ENCODE data around the gene CLIP1.
A peak's percentile ranks its signal among the peaks of the same experiment; 100 is the strongest.
"Not testable (repeated sequence)": the region's sequence is repeated elsewhere in the genome, so short reads cannot be mapped to it uniquely, and the experiment has no call there.

The CLIP1 gene

GRCh38 chr12:122429043-122429442 lies 6.6 kb upstream of the CLIP1 start:
- not testable (repeated sequence) for DNase-seq

GRCh38 chr12:122427403-122427802 lies 4.9 kb upstream of the CLIP1 start:
- no peak for DNase-seq

DNA sequence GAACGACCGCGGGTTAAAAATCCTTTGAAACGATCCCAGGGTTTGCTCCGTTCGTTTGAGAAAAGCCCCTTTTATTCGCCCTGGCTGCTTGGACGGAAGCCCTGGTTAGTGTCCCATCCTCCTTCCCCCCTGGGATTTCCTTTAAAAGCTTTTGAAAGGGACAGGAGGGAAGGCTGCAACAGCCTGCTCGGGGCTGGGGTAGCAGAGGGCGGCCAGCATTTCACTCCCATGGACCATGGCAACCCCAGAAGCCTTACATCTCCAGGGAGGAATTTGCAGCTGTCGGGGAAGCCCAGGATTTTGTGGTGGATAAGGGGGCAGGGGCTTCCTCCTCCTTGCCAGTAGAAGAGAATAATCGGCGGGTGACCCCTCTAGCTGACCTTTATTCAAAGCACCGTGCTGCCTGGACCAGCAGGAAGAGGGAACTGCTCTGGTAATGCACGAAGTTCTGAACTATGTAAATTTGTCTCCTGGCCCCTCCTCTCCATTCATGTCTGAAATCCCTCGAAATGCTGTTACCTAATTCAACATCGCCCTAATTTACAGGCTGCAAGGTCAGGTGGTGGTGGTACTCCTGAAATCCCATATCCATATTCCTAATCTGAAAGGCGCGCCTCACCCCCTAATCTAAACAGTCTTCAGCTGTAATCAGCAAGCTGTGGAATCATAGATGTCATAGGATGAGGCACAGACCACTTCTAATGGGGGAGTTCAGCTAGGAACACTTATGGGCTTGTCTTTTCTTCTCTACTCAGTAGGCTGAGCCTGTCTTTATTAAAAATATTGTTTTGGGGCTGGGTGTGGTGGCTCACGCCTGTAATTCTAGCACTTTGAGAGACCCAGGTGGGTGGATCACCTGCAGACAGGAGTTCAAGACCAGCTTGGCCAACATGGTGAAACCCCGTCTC lies 1.0 kb upstream of the CLIP1 start:
- peak; percentile 39 to 49 for DNase-seq

DNA sequence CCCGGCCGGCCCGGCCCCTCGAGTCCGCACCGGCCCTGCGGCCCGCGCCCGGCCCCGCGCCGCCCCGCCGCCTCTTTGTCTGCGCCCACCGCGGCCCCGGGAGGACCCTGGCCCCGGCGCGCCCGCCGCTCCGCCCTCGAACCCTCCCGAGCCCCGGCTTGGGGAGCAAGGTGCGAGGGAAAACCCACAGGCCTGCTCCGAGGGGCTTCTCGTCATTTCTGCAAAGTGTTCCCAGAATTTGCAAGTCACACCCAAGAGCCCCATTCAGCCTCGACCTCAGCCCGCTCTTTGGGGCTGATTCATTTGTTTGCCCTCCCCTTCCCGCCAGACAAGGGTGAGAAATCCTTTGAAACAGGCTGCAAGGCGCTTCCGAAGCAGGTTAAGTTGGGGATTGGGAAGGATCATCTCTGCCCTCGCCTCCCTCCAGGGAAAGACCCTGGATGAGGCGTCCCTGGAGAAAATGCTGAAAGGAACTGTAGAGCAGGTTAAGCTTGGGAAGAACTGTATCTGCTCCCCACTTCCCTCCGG lies 325 bp upstream of the CLIP1 start:
- peak in 1 of 2 donors; percentile 21 for DNase-seq

GRCh38 chr12:122421187-122421820 lies 1.2 kb downstream of the CLIP1 start:
- peak; percentile 55 to 64 for DNase-seq

- no peak for DNase-seq
Measured at GRCh38 chr12:122420471-122421162, 1.9 kb downstream of the CLIP1 start.

GRCh38 chr12:122419094-122419493 lies 3.4 kb downstream of the CLIP1 start:
- not testable (repeated sequence) for DNase-seq

DNA sequence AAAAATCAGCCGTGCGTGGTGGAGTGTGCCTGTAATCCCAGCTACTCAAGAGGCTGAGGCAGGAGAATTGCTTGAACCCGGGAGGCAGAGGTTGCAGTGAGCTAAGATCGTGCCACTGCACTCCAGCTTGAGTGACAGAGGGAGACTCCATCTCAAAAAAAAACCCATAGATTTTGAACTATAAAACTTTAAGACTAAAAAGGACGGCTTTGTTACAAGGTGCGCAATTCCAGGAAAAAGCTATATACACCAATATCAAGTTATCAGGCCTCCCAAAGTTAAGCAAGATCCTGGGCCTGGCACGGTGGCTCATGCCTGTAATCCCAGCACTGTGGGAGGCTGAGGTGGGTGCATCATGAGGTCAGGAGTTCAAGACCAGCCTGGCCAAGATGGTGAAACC lies 6.8 kb downstream of the CLIP1 start:
- not testable (repeated sequence) for DNase-seq

DNA sequence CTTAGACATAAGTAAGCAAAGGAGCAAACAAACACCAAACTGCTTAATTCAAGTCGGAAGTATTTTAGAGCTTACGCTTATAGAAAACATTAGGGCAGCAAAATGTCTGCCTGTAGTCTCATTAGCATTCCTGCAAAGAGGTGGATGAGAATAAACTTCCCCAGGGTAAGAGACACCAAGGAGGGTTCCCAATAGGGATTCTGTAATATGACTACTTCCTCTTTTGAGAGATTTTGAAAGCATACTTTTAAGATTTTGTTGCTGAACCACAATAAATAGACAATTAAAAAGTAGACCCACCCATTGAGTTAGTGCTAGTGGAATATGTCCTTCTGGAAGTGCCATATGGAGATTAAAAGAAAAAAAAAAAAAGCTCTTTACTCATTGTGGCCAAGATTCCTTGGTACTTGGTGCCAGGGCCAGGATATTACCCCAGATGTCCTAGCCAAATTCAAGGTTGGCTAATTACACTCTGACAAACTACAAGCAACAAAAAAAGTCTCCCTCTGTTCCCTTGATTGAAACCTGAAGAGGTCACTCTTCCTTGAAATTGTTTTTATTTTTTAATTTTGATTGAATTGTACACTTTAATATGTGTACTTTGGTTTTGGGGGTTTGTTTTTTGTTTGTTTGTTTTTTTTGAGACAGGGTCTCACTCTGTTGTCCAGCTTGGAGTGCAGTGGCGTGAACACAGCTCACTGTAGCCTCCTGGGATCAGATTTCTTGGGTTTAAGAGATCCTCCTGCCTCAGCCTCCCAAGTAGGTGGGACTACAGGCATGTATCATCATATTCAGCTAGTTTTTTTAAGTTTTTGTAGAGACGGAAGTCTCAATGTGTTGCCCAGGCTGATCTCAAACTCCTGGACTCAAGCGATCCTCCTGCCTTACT lies 8.7 kb downstream of the CLIP1 start:
- peak; percentile 50 to 59 for DNase-seq

DNA sequence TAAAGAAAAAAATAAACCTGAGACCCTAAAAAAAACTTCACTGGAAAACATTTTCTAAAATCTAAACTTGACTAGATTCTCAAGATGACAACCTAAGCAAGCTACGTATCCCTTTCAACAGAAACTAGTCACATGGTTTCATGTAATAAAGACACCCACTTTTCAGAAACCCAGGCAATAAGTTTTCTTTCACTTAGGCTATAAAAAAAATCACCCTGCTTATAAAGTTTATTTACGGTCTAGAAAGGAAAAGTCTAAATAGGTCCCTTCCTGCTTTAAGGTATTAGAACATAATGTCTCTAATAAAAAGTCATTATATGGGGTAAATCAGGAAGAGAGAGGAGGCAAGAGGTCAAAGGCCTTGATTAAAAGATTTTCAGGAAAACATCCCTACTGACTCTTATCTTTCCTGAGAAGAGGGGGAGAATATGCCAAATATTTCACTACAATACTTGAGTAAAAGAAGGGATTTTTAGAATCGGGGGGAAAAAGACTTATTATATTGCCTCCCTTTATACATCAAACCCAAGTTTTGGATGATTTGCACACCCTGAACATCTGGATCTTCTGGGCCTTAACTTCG lies 9.5 kb downstream of the CLIP1 start:
- DNase-seq, result peak in 1 of 2 donors; percentile 26

DNA sequence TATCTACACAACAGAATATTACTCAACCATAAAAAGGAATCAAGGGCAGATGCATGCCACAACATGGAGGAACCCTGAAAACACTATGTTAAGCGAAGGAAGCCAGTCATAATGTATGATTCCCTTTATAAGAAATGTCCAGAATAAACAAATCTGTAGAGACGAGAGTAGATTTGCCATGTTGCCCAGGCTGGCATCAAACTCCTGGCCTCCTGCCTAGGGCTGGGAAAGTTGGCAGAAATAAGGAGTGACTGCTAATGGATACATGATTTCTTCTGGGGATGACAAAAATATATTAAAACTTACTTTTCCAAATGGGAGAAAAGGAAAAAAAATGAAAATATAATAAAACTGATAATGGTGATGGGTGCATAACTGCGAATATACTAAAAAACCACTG lies 10.9 kb downstream of the CLIP1 start:
- no peak for DNase-seq

- DNase-seq, result no peak
Measured at GRCh38 chr12:122407208-122407607, 15.3 kb downstream of the CLIP1 start.

- DNase-seq, result no peak
Measured at GRCh38 chr12:122406701-122407164, 15.7 kb downstream of the CLIP1 start.

DNA sequence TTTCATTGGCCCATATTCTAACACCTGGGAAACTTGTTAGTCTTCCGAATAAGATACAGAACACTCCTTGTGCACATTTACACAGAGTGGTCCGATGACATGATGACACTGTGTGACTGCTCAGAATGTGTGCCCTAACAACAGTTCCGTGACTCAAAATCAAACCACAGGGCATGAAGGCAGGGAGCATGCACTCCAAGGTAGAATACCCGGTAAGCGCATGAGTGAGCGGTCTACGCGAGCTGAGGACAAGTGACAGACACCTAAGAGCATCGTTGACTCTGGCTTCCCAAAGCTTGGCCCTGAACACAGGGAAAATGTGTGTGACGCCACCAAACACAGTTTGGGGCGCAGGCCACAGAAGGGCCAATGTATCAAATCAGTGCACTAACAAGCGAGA lies 18.6 kb downstream of the CLIP1 start:
- no peak for DNase-seq

DNA sequence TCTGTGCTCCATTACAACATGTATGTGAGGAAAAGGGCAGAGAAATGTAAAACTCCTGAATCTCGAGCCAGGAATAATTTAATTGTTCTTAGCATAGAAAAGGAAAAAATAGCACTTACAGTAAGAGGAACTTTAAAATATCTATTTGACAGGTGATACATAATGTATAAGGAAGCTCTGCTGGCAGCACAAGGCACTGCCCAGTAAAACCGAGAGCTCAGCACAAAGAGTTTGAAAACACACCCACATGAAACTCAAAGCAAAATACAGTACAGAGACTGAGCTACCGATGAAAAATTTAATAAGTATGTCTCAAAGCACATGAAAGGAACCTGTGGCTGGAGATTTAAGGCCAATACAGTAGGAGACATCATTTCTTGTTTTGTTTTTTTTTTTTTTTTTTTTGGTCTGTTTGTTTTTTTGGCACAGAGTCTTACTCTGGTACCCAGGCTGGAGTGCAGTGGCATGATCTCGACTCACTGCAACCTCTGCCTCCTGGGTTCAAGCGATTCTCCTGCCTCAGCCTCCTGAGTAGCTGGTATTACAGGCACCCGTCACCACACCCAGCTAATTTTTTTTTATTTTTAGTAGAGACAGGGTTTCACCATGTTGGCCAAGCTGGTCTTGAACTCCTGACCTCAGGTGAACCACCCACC lies 19.2 kb downstream of the CLIP1 start:
- DNase-seq, result no peak

DNA sequence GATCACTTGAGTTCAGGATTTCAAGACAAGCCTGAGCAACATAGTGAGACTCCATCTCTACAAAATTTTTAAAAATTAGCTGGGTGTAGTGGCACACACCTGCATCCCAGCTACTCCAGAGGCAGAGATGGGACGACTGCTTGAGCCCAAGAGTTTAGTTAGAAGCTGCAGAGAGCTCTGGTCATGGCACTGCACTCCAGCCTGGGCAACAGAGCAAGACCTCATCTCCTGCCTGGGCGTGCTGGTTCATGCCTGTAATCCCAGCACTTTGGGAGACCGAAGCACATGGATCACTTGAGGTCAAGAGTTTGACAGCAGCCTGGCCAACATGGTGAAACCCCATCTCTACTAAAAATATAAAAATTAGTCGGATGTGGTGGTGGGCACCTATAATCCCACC lies 20.2 kb downstream of the CLIP1 start:
- no peak for DNase-seq

DNA sequence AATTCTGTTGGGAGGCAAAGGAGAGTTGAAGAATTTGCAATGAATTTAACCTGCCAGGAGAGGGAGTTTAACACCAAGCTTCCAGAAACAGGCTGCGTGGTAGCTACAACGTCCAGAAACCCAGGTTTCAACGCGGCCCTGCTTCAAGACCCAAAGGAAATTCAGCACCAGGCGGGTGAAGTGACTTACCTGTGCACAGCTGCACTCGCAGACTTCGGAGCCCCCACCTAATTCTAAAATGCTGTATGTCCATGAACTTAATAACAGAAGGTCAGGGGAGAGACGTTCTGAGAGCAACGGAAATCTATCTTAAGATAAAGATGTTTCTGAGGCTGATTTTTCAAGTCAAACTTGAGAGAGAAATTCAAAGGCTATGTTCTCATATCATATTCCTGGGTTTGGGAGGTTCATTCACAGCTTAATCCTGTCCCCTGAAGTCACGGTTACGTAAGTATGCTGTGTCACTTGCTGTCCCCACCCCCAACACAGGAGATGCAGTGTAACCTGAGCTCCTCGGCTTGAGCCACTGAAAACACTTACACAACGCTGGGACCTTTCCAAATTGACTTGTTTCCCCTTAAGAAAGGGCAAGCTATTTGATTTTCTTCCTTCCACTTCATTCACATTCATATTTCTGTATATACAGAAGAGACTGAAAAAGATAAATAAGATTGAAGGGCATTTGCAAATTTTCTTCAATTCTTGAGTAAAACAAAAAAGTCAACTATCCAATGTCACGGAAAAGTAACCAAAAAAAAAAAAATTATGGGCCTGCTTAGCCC lies 22.7 kb downstream of the CLIP1 start:
- DNase-seq, result peak; percentile 73 to 78

- no peak for DNase-seq
Measured at GRCh38 chr12:122399254-122399591, 23.2 kb downstream of the CLIP1 start.

GRCh38 chr12:122397981-122398380 lies 24.5 kb downstream of the CLIP1 start:
- not testable (repeated sequence) for DNase-seq

GRCh38 chr12:122395319-122395718 lies 27.1 kb downstream of the CLIP1 start:
- no peak for DNase-seq

Measured in inflammatory macrophage treated with lipopolysaccharide for 1 hour (primary cell).